DOHH2 (cell line): Measurements from ENCODE around the gene ZDHHC5.
A peak's percentile ranks its signal among the peaks of the same experiment; 100 is the strongest.

Experiments
- H3F3A ChIP-seq: fragments of 200-600 bp; sonication (generic), shearing (Covaris generic); 2 replicates; pipeline ENCODE4 v1.6.0; 2016; ENCODE audit warnings: antibody characterized with exemption, mild to moderate bottlenecking; ENCODE audit not compliant: control insufficient read depth, insufficient read depth
- H3K27ac ChIP-seq: fragments of 200-600 bp; sonication (generic); 2 replicates; pipeline ENCODE4 v1.5.1; 2014; ENCODE audit warnings: low read depth, mild to moderate bottlenecking, low read length, moderate library complexity
- H3K27me3 ChIP-seq: fragments of 200-600 bp; sonication (generic); 2 replicates; pipeline ENCODE4 v1.6.1; 2014; ENCODE audit warnings: mild to moderate bottlenecking, low read length, mixed read lengths; ENCODE audit not compliant: control insufficient read depth
- H3K36me3 ChIP-seq: fragments of 200-600 bp; sonication (generic); 2 replicates; pipeline ENCODE4 v1.6.1; 2014; ENCODE audit warnings: mild to moderate bottlenecking, low read length, moderate library complexity, mixed read lengths; ENCODE audit not compliant: control insufficient read depth
- H3K4me1 ChIP-seq: fragments of 200-600 bp; sonication (generic); 2 replicates; pipeline ENCODE4 v1.6.1; 2014; ENCODE audit warnings: mild to moderate bottlenecking, low read length, mixed read lengths; ENCODE audit not compliant: control insufficient read depth
- H3K4me2 ChIP-seq: fragments of 200-600 bp; sonication (generic); 2 replicates; pipeline ENCODE4 v1.6.0; 2014; ENCODE audit warnings: mild to moderate bottlenecking, low read length, moderate library complexity
- H3K4me3 ChIP-seq: fragments of 200-600 bp; sonication (generic); 2 replicates; pipeline ENCODE4 v1.5.1; 2014; ENCODE audit warnings: mild to moderate bottlenecking, low read length, mixed read lengths
- H3K79me2 ChIP-seq: fragments of 200-600 bp; sonication (generic); 2 replicates; pipeline ENCODE4 v1.6.1; 2014; ENCODE audit warnings: mild to moderate bottlenecking, low read length, mixed read lengths; ENCODE audit not compliant: control insufficient read depth
- H3K9me2 ChIP-seq: fragments of 200-600 bp; sonication (generic); replicated peaks from 2 replicates; pipeline ENCODE4 v1.6.1; 2014; ENCODE audit warnings: mild to moderate bottlenecking, low read length, mixed read lengths; ENCODE audit not compliant: control insufficient read depth
- H3K9me3 ChIP-seq: fragments of 200-600 bp; sonication (generic); 2 replicates; pipeline ENCODE4 v1.6.1; 2014; ENCODE audit warnings: antibody characterized with exemption, low read length, mixed read lengths; ENCODE audit not compliant: control insufficient read depth, insufficient read depth
- H4K20me1 ChIP-seq: fragments of 200-600 bp; sonication (generic); 2 replicates; pipeline ENCODE4 v1.6.0; 2014; ENCODE audit warnings: low read depth, mild to moderate bottlenecking, antibody characterized with exemption, low read length, moderate library complexity; ENCODE audit not compliant: control insufficient read depth, insufficient read depth
- CTCF ChIP-seq: fragments of 200-600 bp; sonication (generic); IDR thresholded peaks from one replicate; pipeline ENCODE4 v1.5.1; 2014; ENCODE audit warnings: antibody characterized with exemption, mild to moderate bottlenecking, low read depth, low read length; ENCODE audit not compliant: poor library complexity, severe bottlenecking
- EZH2phosphoT487 ChIP-seq: fragments of 200-600 bp; sonication (generic); IDR thresholded peaks from 2 replicates; pipeline ENCODE4 v1.6.1; 2017; ENCODE audit warnings: borderline replicate concordance, mild to moderate bottlenecking, antibody characterized with exemption, low read length, moderate library complexity, mixed read lengths

ZDHHC5 gene

GRCh38 chr11:57656885-57657193, 11.1 kb upstream of the ZDHHC5 start:
- no peaks in the 10 kb centered on the region for H3K27me3 ChIP-seq
- H3K4me1 ChIP-seq = peaks cover 25% of the 10 kb centered on the region
- H3K9me3 ChIP-seq = no peaks in the 10 kb centered on the region
- peaks cover 34% of the 10 kb centered on the region for H3K79me2 ChIP-seq
- TF ChIP-seq CTCF (no peak), EZH2phosphoT487 (no peak)
- no peaks in the 10 kb centered on the region for H3F3A ChIP-seq
- H3K36me3 ChIP-seq = peaks cover 29% of the 10 kb centered on the region
- H3K27ac ChIP-seq = no peak overlapping the region
- no peaks in the 10 kb centered on the region for H4K20me1 ChIP-seq
- no peaks in the 10 kb centered on the region for H3K9me2 ChIP-seq
- peak overlapping the region; percentile 84 for H3K4me2 ChIP-seq
- H3K4me3 ChIP-seq = peak overlapping the region; percentile 99

GRCh38 chr11:57657194-57658022, 10.5 kb upstream of the ZDHHC5 start, which contains the start of gene CLP1:
Gene CLP1, plus strand, starts transcription at chr11:57657762. Its CDS starts 1,715 bp downstream, at chr11:57659477.
- no peak for TF ChIP-seq EZH2phosphoT487
- no peak for TF ChIP-seq CTCF
- peaks cover 36% of the 10 kb centered on the region for H3K79me2 ChIP-seq
- H3K27me3 ChIP-seq = no peaks in the 10 kb centered on the region
- H3K4me2 ChIP-seq = peak within 1 kb of the TSS; percentile 84
- peaks cover 24% of the 10 kb centered on the region for H3K4me1 ChIP-seq
- H3K27ac ChIP-seq = peak within 1 kb of the TSS; percentile 55
- peak within 1 kb of the TSS; percentile 99 for H3K4me3 ChIP-seq
- H3K9me3 ChIP-seq = no peaks in the 10 kb centered on the region
- peaks cover 1% of the 10 kb centered on the region; the same call in 1 of the 2 replicates for H3F3A ChIP-seq
- H4K20me1 ChIP-seq = no peaks in the 10 kb centered on the region; the same call in 1 of the 2 replicates
- peaks cover 31% of the 10 kb centered on the region for H3K36me3 ChIP-seq
- no peaks in the 10 kb centered on the region for H3K9me2 ChIP-seq

- TF ChIP-seq EZH2phosphoT487 = no peak
- no peak for TF ChIP-seq CTCF
- H3K27ac ChIP-seq = peak overlapping the region; percentile 55
Measured at GRCh38 chr11:57658023-57658361, 9.9 kb upstream of the ZDHHC5 start.

More at GRCh38 chr11:57658023-57658361, 9.9 kb upstream of the ZDHHC5 start:
- H3K4me1 ChIP-seq = peaks cover 19% of the 10 kb centered on the region
- H3K9me2 ChIP-seq = no peaks in the 10 kb centered on the region
- peaks cover 5% of the 10 kb centered on the region; the same call in 1 of the 2 replicates for H3F3A ChIP-seq
- peak overlapping the region; percentile 84 for H3K4me2 ChIP-seq
- no peaks in the 10 kb centered on the region; the same call in 1 of the 2 replicates for H4K20me1 ChIP-seq
- no peaks in the 10 kb centered on the region for H3K27me3 ChIP-seq
- no peaks in the 10 kb centered on the region for H3K9me3 ChIP-seq
- H3K79me2 ChIP-seq = peaks cover 37% of the 10 kb centered on the region
- peak overlapping the region; percentile 99 for H3K4me3 ChIP-seq
- peaks cover 37% of the 10 kb centered on the region for H3K36me3 ChIP-seq
